OCI-LY3 (cell line): ENCODE measurements around the gene RPH3AL.

Experiments
- H2AFZ ChIP-seq: fragments of 200-600, 300-600 bp; shearing (Covaris generic); 2 replicates; pipeline ENCODE4 v1.6.0; 2014; ENCODE audit warnings: antibody characterized with exemption, low read depth, low read length
- H3K27ac ChIP-seq: fragments of 200-600, 300-600 bp; sonication (generic); 2 replicates; pipeline ENCODE4 v1.5.1; 2014; ENCODE audit warnings: mild to moderate bottlenecking, low read length, moderate library complexity, mixed read lengths
- H3K27me3 ChIP-seq: fragments of 200-600, 300-600 bp; sonication (generic); 2 replicates; pipeline ENCODE4 v1.6.1; 2014; ENCODE audit warnings: low read depth, low read length, mixed read lengths
- H3K36me3 ChIP-seq: fragments of 200-600, 300-600 bp; sonication (generic); replicated peaks from 2 replicates; pipeline ENCODE3; 2014; ENCODE audit warnings: low read depth, low read length, mixed read lengths
- H3K4me1 ChIP-seq: fragments of 300-600, 200-600 bp; sonication (generic); 2 replicates; pipeline ENCODE4 v1.6.1; 2014; ENCODE audit warnings: low read length, mixed read lengths
- H3K4me2 ChIP-seq: fragments of 200-600, 300-600 bp; sonication (generic); 2 replicates; pipeline ENCODE4 v1.6.1; 2014; ENCODE audit warnings: low read length, mixed read lengths
- H3K4me3 ChIP-seq: fragments of 300-600, 200-600 bp; sonication (generic); 2 replicates; pipeline ENCODE4 v1.5.1; 2014; ENCODE audit warnings: antibody characterized with exemption, mild to moderate bottlenecking, low read length, moderate library complexity
- H3K79me2 ChIP-seq: fragments of 300-600, 200-600 bp; shearing (Covaris generic); 2 replicates; pipeline ENCODE4 v1.6.1; 2014; ENCODE audit warnings: mild to moderate bottlenecking, low read length, mixed read lengths
- H3K9ac ChIP-seq: fragments of 300-600, 200-600 bp; shearing (Covaris generic); 2 replicates; pipeline ENCODE4 v1.6.0; 2014; ENCODE audit warnings: mild to moderate bottlenecking, low read length, moderate library complexity
- H3K9me3 ChIP-seq: fragments of 200-600, 300-600 bp; shearing (Covaris generic); 2 replicates; pipeline ENCODE4 v1.6.1; 2014; ENCODE audit warnings: low read length, mixed read lengths; ENCODE audit not compliant: insufficient read depth
- H4K20me1 ChIP-seq: fragments of 200-600, 300-600 bp; sonication (generic); 2 replicates; pipeline ENCODE4 v1.6.1; 2016; ENCODE audit warnings: low read length, mixed read lengths; ENCODE audit not compliant: insufficient read depth
- CTCF ChIP-seq: fragments of 200-600, 300-600 bp; sonication (generic); IDR thresholded peaks from 2 replicates; pipeline ENCODE4 v1.5.1; 2014; ENCODE audit warnings: antibody characterized with exemption, low read length, low read depth
- EZH2phosphoT487 ChIP-seq: fragments of 200-600 bp; shearing (Covaris generic); IDR thresholded peaks from 2 replicates; pipeline ENCODE4 v1.6.1; 2018; ENCODE audit warnings: antibody characterized with exemption, mixed run types, low read depth

RPH3AL gene

GRCh38 chr17:327296-327695, 25.3 kb downstream of the RPH3AL start:
- TF ChIP-seq CTCF (no peak), EZH2phosphoT487 (no peak)
- no peaks in the 10 kb centered on the region for H3K36me3 ChIP-seq
- H2AFZ ChIP-seq = no peak overlapping the region
- no peaks in the 10 kb centered on the region for H4K20me1 ChIP-seq
- H3K4me2 ChIP-seq = no peak overlapping the region
- no peak overlapping the region for H3K9ac ChIP-seq
- no peaks in the 10 kb centered on the region for H3K79me2 ChIP-seq
- no peak overlapping the region for H3K27ac ChIP-seq
- H3K27me3 ChIP-seq = no peaks in the 10 kb centered on the region
- no peaks in the 10 kb centered on the region for H3K9me3 ChIP-seq
- H3K4me1 ChIP-seq = no peaks in the 10 kb centered on the region
- no peak overlapping the region for H3K4me3 ChIP-seq

- Histone ChIP-seq H3K27ac (no peak overlapping the region), H3K79me2 (no peaks in the 10 kb centered on the region), H2AFZ (no peak overlapping the region), H3K9ac (no peak overlapping the region), H3K9me3 (no peaks in the 10 kb centered on the region), H3K4me1 (no peaks in the 10 kb centered on the region), H3K27me3 (no peaks in the 10 kb centered on the region), H3K4me3 (no peak overlapping the region), H4K20me1 (no peaks in the 10 kb centered on the region), H3K4me2 (no peak overlapping the region), H3K36me3 (no peaks in the 10 kb centered on the region)
- TF ChIP-seq CTCF (no peak), EZH2phosphoT487 (no peak)
Observed at GRCh38 chr17:326010-326621, 26.5 kb downstream of the RPH3AL start.

GRCh38 chr17:325270-326009, 27.2 kb downstream of the RPH3AL start:
- no peak overlapping the region for H3K9ac ChIP-seq
- no peak for TF ChIP-seq EZH2phosphoT487
- TF ChIP-seq CTCF = no peak

GRCh38 chr17:323721-324571, 28.7 kb downstream of the RPH3AL start:
- Histone ChIP-seq H3K79me2 (no peaks in the 10 kb centered on the region), H3K4me1 (no peaks in the 10 kb centered on the region), H3K9ac (no peak overlapping the region), H3K36me3 (no peaks in the 10 kb centered on the region), H3K4me3 (no peak overlapping the region), H3K27me3 (no peaks in the 10 kb centered on the region), H2AFZ (no peak overlapping the region), H3K4me2 (no peak overlapping the region), H3K9me3 (no peaks in the 10 kb centered on the region), H4K20me1 (no peaks in the 10 kb centered on the region), H3K27ac (no peak overlapping the region)
- TF ChIP-seq EZH2phosphoT487 (no peak), CTCF (no peak)

More at GRCh38 chr17:325270-326009, 27.2 kb downstream of the RPH3AL start:
- Histone ChIP-seq H3K4me2 (no peak overlapping the region), H3K79me2 (no peaks in the 10 kb centered on the region), H3K4me3 (no peak overlapping the region), H2AFZ (no peak overlapping the region), H3K36me3 (no peaks in the 10 kb centered on the region), H4K20me1 (no peaks in the 10 kb centered on the region), H3K9me3 (no peaks in the 10 kb centered on the region), H3K27ac (no peak overlapping the region), H3K4me1 (no peaks in the 10 kb centered on the region), H3K27me3 (no peaks in the 10 kb centered on the region)
